ENCODE results near the gene DIS3L2.

The DIS3L2 gene

DNA sequence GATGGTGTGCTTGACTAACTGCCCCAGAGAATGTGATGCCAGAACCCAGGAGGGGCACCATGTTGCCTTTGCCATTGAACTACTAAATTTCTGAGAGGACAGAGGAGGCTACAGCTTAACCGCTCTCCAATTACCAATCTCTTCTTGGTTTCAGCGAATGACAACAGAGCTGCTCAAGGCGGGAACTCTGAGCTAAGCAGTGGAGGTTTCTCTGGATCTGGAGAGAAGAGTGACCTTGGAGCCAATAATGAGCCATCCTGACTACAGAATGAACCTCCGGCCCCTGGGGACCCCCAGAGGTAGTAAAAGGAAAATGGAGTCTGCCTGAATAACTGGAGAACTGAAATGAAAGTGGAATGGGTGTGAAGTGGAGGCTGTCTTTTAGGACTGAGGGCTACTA lies 53.2 kb downstream of the DIS3L2 start:
- TF ChIP-seq, protein P1, sequence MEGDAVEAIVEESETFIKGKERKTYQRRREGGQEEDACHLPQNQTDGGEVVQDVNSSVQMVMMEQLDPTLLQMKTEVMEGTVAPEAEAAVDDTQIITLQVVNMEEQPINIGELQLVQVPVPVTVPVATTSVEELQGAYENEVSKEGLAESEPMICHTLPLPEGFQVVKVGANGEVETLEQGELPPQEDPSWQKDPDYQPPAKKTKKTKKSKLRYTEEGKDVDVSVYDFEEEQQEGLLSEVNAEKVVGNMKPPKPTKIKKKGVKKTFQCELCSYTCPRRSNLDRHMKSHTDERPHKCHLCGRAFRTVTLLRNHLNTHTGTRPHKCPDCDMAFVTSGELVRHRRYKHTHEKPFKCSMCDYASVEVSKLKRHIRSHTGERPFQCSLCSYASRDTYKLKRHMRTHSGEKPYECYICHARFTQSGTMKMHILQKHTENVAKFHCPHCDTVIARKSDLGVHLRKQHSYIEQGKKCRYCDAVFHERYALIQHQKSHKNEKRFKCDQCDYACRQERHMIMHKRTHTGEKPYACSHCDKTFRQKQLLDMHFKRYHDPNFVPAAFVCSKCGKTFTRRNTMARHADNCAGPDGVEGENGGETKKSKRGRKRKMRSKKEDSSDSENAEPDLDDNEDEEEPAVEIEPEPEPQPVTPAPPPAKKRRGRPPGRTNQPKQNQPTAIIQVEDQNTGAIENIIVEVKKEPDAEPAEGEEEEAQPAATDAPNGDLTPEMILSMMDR (conservative IDR thresholded peaks at IDR 0.05; ENCODE audit: low read depth): no peak
- ChIA-PET CTCF (no interaction called here), POLR2A (ENCODE audit: low non-redundant PET) (no interaction called here)
- no peak for DNase-seq (ENCODE audit: low spot score)
- H3K27ac ChIP-seq: no peak overlapping the region

DNA sequence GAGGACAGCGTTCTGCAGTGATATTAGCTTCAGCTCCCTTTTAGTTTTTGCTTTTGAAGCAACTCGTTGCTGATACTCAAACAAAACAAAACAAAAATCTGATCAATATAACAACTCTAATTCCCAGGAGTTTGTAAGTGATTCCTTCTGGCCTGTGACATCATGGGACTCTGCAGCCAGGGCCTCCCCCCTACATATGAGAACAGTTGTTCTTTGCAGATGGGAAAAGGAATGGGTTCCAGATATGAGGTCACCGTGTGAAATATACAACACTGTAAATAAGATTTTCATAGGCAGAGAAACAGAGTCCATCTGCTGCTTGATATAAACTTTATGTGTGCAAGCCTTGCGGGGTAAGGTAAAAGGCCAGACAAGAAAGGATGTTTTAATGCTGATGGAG lies 56.7 kb downstream of the DIS3L2 start:
- TF ChIP-seq, protein P1 (conservative IDR thresholded peaks at IDR 0.05; ENCODE audit: low read depth): no peak

DNA sequence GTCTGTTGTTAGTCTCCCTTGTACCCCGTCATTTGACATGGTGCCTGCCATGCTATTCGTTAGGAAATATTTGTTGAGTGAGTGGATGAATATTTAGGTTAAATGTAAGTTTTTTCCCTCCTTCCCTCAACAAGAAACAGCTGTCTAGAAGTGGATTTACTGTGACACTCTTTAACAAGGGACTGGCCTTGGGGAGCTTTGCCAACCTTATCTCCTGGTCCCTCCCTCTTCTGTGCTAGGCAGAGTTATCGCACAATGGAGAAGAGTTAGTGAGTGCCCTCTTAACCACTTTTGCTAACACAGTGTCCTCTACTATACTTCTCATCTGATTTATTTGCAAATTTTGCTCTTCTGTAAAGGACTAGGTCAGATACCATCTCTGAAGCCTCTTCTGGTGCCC lies 61.2 kb downstream of the DIS3L2 start:
- ChIA-PET POLR2A (ENCODE audit: low non-redundant PET) (no interaction called here), CTCF (interaction anchor here (0.6 to 1.2 kb wide), 2 partner anchors 77 to 97 kb away, joined by 3 to 5 read pairs; no protein-coding TSS in a partner anchor)
- no peak overlapping the region for H3K27ac ChIP-seq
- no peak for DNase-seq (ENCODE audit: low spot score)
- TF ChIP-seq, protein P1 (conservative IDR thresholded peaks at IDR 0.05; ENCODE audit: low read depth): no peak

More for the DNA sequence above, 56.7 kb downstream of the DIS3L2 start:
- DNase-seq (ENCODE audit: low spot score): no peak
- CTCF ChIA-PET: no interaction called here
- no peak overlapping the region for H3K27ac ChIP-seq
- POLR2A ChIA-PET (ENCODE audit: low non-redundant PET): no interaction called here

DNA sequence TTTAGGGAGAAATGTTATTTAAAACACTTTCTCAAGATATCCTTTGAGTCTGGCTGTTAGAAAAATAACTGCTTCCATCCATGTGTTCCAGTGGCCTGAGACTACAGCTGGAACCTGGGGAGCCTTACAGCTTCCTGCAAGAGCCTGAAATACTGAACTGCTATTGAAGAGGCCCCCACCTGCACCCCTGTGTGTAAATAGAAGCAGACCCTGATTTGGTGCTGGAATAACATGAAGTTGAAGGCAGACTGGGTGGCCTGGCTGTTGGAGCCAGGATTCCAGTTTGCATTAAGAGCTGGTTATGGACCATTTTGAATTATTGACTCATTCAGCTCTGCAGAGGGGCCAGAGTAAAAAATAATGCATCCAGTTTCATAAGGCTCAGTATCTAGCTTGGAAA lies 61.9 kb downstream of the DIS3L2 start:
- POLR2A ChIA-PET (ENCODE audit: low non-redundant PET): no interaction called here
- H3K27ac ChIP-seq: no peak overlapping the region
- TF ChIP-seq, protein P1 (conservative IDR thresholded peaks at IDR 0.05; ENCODE audit: low read depth): no peak
- DNase-seq (ENCODE audit: low spot score): no peak
- CTCF ChIA-PET: interaction anchor here (1.2 kb wide), 1 partner anchor 98 kb away, joined by 5 read pairs; no protein-coding TSS in a partner anchor

DNA sequence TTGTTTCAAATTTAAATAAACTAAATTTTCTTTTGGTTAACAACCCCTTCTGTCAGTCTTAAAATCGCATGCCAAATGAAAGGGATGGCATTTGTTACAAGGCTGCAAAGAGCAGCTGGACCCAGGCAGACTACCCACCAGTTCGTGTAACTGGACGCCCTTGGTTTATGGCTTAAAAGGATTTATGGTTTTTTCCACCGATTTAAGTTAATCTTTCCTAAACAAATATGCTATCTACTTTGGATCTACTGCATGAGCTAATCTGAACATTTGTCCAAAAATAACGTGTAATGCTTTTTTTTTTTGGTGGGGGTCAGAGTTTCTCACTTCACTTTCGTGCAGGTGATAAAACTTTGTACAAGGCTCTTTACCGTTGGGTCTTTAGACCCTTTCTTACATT lies 62.9 kb downstream of the DIS3L2 start:
- TF ChIP-seq, protein P1 (conservative IDR thresholded peaks at IDR 0.05; ENCODE audit: low read depth): no peak
- no peak for DNase-seq (ENCODE audit: low spot score)
- ChIA-PET CTCF (interaction anchor here (0.6 to 0.7 kb wide), 2 partner anchors 16 to 99 kb away, joined by 3 read pairs; no protein-coding TSS in a partner anchor), POLR2A (ENCODE audit: low non-redundant PET) (no interaction called here)
- H3K27ac ChIP-seq: no peak overlapping the region

DNA sequence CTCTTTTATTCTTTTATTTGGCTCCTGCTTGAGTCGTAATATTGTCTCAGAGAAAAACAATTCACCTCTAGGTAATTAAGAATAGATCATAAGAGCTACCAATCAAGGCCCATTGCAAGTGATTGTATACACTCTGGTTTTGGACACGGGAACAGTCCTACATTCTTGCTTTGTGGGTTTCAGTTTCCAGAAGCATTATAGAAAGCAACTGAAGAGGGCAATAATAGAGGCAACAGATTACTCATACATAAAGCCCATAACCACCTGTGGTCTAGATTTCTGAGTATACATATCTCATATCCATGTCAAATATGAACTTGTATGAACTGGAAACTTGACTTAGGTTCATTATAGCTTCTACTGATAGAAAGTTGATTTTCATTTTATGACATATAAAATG lies 65.4 kb downstream of the DIS3L2 start:
- no peak overlapping the region for H3K27ac ChIP-seq
- CTCF ChIA-PET: no interaction called here
- TF ChIP-seq, protein P1 (conservative IDR thresholded peaks at IDR 0.05; ENCODE audit: low read depth): no peak
- no peak for DNase-seq (ENCODE audit: low spot score)
- POLR2A ChIA-PET (ENCODE audit: low non-redundant PET): no interaction called here

DNA sequence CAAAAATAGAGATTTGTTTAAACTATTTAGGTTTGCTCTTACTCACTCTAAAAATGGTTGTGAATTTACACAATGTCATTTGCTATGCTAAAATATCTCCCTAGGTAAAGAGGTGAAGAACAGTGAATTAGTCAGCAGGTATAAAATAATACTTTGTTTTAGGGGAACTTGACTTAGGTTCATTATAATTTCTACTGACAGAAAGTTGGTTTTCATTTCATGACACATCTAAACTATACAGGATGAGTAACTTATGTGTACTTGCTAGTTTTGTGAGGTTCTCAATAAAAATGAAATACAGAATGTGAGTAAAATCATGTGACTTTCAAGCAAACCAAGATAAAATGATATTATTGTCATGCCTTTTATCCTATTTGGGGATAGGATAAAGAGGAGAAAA lies 66.0 kb downstream of the DIS3L2 start:
- POLR2A ChIA-PET (ENCODE audit: low non-redundant PET): no interaction called here
- DNase-seq (ENCODE audit: low spot score): no peak
- H3K27ac ChIP-seq: no peak overlapping the region
- TF ChIP-seq, protein P1 (conservative IDR thresholded peaks at IDR 0.05; ENCODE audit: low read depth): no peak
- CTCF ChIA-PET: no interaction called here

Data from RWPE1 (cell line).